Smooth muscle cell (in vitro differentiated cells): ENCODE results near the gene CCDC88C. TPM values are rescaled to one million over a fixed set of nuclear protein-coding genes. Genes with fewer than 3 reads are reported as not detected.

Source experiments
- DNase-seq: peaks from one replicate; lab custom pipeline; 2025; ENCODE audit not compliant: unreplicated experiment; lab: John Stamatoyannopoulos, UW
- H2AFZ ChIP-seq: fragments of 200-600 bp; sonication (generic); 2 replicates; pipeline ENCODE4 v1.6.0; 2016; ENCODE audit warnings: antibody characterized with exemption, low read depth, mild to moderate bottlenecking
- H3F3A ChIP-seq: fragments of 200-600 bp; sonication (generic); 2 replicates; pipeline ENCODE4 v1.6.0; 2017; ENCODE audit warnings: antibody characterized with exemption, low read depth
- H3K27ac ChIP-seq: fragments of 200-600 bp; sonication (generic); 2 replicates; pipeline ENCODE4 v1.5.1; 2016; ENCODE audit warnings: low read depth, mild to moderate bottlenecking
- H3K27me3 ChIP-seq: fragments of 200-600 bp; sonication (generic); 2 replicates; pipeline ENCODE4 v1.6.1; 2016; ENCODE audit warnings: low read depth, mild to moderate bottlenecking
- H3K36me3 ChIP-seq: fragments of 200-600 bp; sonication (generic); 2 replicates; pipeline ENCODE4 v1.5.1; 2016; ENCODE audit warnings: low read depth
- H3K4me1 ChIP-seq: fragments of 200-600 bp; sonication (generic); 2 replicates; pipeline ENCODE4 v1.5.1; 2016; ENCODE audit warnings: low read depth
- H3K4me2 ChIP-seq: fragments of 200-600 bp; sonication (generic); 2 replicates; pipeline ENCODE4 v1.6.0; 2016; ENCODE audit warnings: mild to moderate bottlenecking
- H3K4me3 ChIP-seq: fragments of 200-600 bp; sonication (generic); 2 replicates; pipeline ENCODE4 v1.5.1; 2016; ENCODE audit warnings: mild to moderate bottlenecking
- H3K79me2 ChIP-seq: fragments of 200-600 bp; sonication (generic); 2 replicates; pipeline ENCODE4 v1.6.0; 2016; ENCODE audit warnings: low read depth, mild to moderate bottlenecking
- H3K9ac ChIP-seq: fragments of 200-600 bp; sonication (generic); 2 replicates; pipeline ENCODE4 v1.6.0; 2016; ENCODE audit warnings: low read depth
- H3K9me3 ChIP-seq: fragments of 200-600 bp; sonication (generic); replicated peaks from 2 replicates; pipeline ENCODE4 v1.5.1; 2016; ENCODE audit warnings: low read depth
- H4K20me1 ChIP-seq: fragments of 200-600 bp; sonication (generic); 2 replicates; pipeline ENCODE4 v1.6.0; 2016; ENCODE audit warnings: low read depth
- CTCF ChIP-seq: fragments of 200-600 bp; sonication (generic); IDR thresholded peaks from 2 replicates; pipeline ENCODE4 v1.5.1; 2017; ENCODE audit warnings: borderline replicate concordance, mild to moderate bottlenecking, antibody characterized with exemption; ENCODE audit not compliant: insufficient read depth, poor library complexity, severe bottlenecking
- WGBS: methylation state at CpG from one replicate; pipeline ENCODE4 v1.1.7; 2016; ENCODE audit warnings: low lambda C conversion rate; 5-methylcytosine and 5-hydroxymethylcytosine counted together
- polyA plus RNA-seq: library from polyadenylated mRNA; unstranded; fragments of >200 nt; fragmentation: Nextera tagmentation; extraction: Ambion mirVana; gene quantifications from 2 replicates; pipeline ENCODE4 v1.2.1, GENCODE V29; 2016
- total RNA-seq: library from RNA; depleted of rRNA; stranded (reverse); fragments of >200 nt; gene quantifications from 2 replicates; pipeline ENCODE4 v1.2.3, GENCODE V29; 2014

CCDC88C gene
- total and polyA plus RNA-seq, 2 experiments from 2014 or later, result 1.1 TPM; not detected in 1

GRCh38 chr14:91317381-91318308 is 100.0 kb downstream of the CCDC88C start:
- H3K4me2 ChIP-seq, result no peak overlapping the region
- H3F3A ChIP-seq, result no peaks in the 10 kb centered on the region
- no peaks in the 10 kb centered on the region for H3K36me3 ChIP-seq
- no peak overlapping the region for H3K27ac ChIP-seq
- DNase-seq, result no peak
- no peak overlapping the region for H3K4me3 ChIP-seq
- no peak overlapping the region for H2AFZ ChIP-seq
- no peak overlapping the region for H3K9ac ChIP-seq
- H3K27me3 ChIP-seq, result peaks cover 7% of the 10 kb centered on the region
- no peaks in the 10 kb centered on the region for H3K79me2 ChIP-seq
- WGBS, result 82% methylated on average over 21 of the region's 21 CpGs
- H4K20me1 ChIP-seq, result no peaks in the 10 kb centered on the region
- no peaks in the 10 kb centered on the region for H3K4me1 ChIP-seq
- H3K9me3 ChIP-seq, result no peaks in the 10 kb centered on the region
- no peak for TF ChIP-seq CTCF

- TF ChIP-seq CTCF, result no peak
- DNase-seq, result no peak
- Histone ChIP-seq H2AFZ (no peak overlapping the region), H3K79me2 (no peaks in the 10 kb centered on the region), H3K27ac (no peak overlapping the region), H3K27me3 (peaks cover 7% of the 10 kb centered on the region), H3K4me2 (no peak overlapping the region), H3K9ac (no peak overlapping the region), H3F3A (no peaks in the 10 kb centered on the region), H3K4me1 (no peaks in the 10 kb centered on the region), H3K36me3 (no peaks in the 10 kb centered on the region), H3K9me3 (no peaks in the 10 kb centered on the region), H3K4me3 (no peak overlapping the region), H4K20me1 (no peaks in the 10 kb centered on the region)
- WGBS, result 93% methylated on average over 2 of the region's 2 CpGs
These were observed 100.9 kb downstream of the CCDC88C start for GRCh38 chr14:91316761-91317160.

- H3K36me3 ChIP-seq, result no peaks in the 10 kb centered on the region
- 95% methylated on average over 6 of the region's 6 CpGs for WGBS
- H3K9me3 ChIP-seq, result no peaks in the 10 kb centered on the region
- no peaks in the 10 kb centered on the region for H3K79me2 ChIP-seq
- no peak overlapping the region for H3K27ac ChIP-seq
- H2AFZ ChIP-seq, result no peak overlapping the region
- no peak overlapping the region for H3K4me3 ChIP-seq
- H4K20me1 ChIP-seq, result no peaks in the 10 kb centered on the region
- TF ChIP-seq CTCF, result no peak
- no peak overlapping the region for H3K9ac ChIP-seq
- no peaks in the 10 kb centered on the region for H3F3A ChIP-seq
- DNase-seq, result no peak
- H3K4me2 ChIP-seq, result no peak overlapping the region
- H3K27me3 ChIP-seq, result no peaks in the 10 kb centered on the region
- no peaks in the 10 kb centered on the region for H3K4me1 ChIP-seq
These were observed 101.8 kb downstream of the CCDC88C start for GRCh38 chr14:91315844-91316267.
